Measurements from ENCODE around the gene PAPLN.

The PAPLN gene

GRCh38 chr14:73231981-73232851, 5.1 kb upstream of the PAPLN start:
- no peak for DNase-seq

- no peak for DNase-seq
Measured at GRCh38 chr14:73232984-73233383, 4.3 kb upstream of the PAPLN start.

GRCh38 chr14:73233564-73233963, 3.7 kb upstream of the PAPLN start:
- no peak for DNase-seq

GRCh38 chr14:73234029-73234428, 3.3 kb upstream of the PAPLN start:
- no peak for DNase-seq

GRCh38 chr14:73234586-73235394, 2.5 kb upstream of the PAPLN start:
- DNase-seq, result no peak

- DNase-seq, result no peak
Measured at GRCh38 chr14:73235531-73236155, 1.7 kb upstream of the PAPLN start.

GRCh38 chr14:73236157-73236556, 1.1 kb upstream of the PAPLN start:
- no peak for DNase-seq

GRCh38 chr14:73236752-73237218, 521 bp upstream of the PAPLN start:
- DNase-seq, result no peak

- no peak for DNase-seq
Measured at GRCh38 chr14:73237786-73238423, 599 bp downstream of the PAPLN start.

- DNase-seq, result no peak
Measured at GRCh38 chr14:73238424-73238852, 1.1 kb downstream of the PAPLN start.

- no peak for DNase-seq
Measured at GRCh38 chr14:73238941-73239340, 1.6 kb downstream of the PAPLN start.

- no peak for DNase-seq
Measured at GRCh38 chr14:73239393-73240241, 2.3 kb downstream of the PAPLN start.

GRCh38 chr14:73240816-73241480, 3.6 kb downstream of the PAPLN start:
- DNase-seq, result no peak

GRCh38 chr14:73241481-73242165, 4.3 kb downstream of the PAPLN start:
- DNase-seq, result no peak

- no peak for DNase-seq
Measured at GRCh38 chr14:73242357-73242901, 5.1 kb downstream of the PAPLN start.

GRCh38 chr14:73243341-73243740, 6.0 kb downstream of the PAPLN start:
- no peak for DNase-seq

GRCh38 chr14:73243748-73244147, 6.4 kb downstream of the PAPLN start:
- DNase-seq, result no peak

GRCh38 chr14:73244541-73245290, 7.4 kb downstream of the PAPLN start:
- DNase-seq, result no peak

GRCh38 chr14:73245480-73246325, 8.4 kb downstream of the PAPLN start:
- no peak for DNase-seq

All from cortex of kidney (tissue), 1 donor.